Measurements from ENCODE around the gene PCGF6. TPM values are rescaled to one million over a fixed set of nuclear protein-coding genes. Genes with fewer than 3 reads are reported as not detected.

The PCGF6 gene
- total RNA-seq, 1 donor from 2014 or later: 10.3 TPM

GRCh38 chr10:103276896-103277712, 73.8 kb downstream of the PCGF6 start, which contains the start of gene INA:
Gene INA, plus strand, starts transcription at chr10:103277138. Its CDS starts 74 bp downstream, at chr10:103277212.
- H3K4me3 Mint-ChIP-seq (ENCODE audit: unreplicated experiment): peak within 1 kb of the TSS; percentile 76
- DNase-seq (ENCODE audit: low read depth): peak; percentile 18
- Histone ChIP-seq H3K79me2 (ENCODE audit: insufficient read depth, low read length) (no peaks in the 10 kb centered on the region), H3K4me2 (ENCODE audit: low read length) (peak within 1 kb of the TSS; percentile 87), H3K27me3 (ENCODE audit: insufficient read depth, low read length) (peaks cover 53% of the 10 kb centered on the region), H2AFZ (ENCODE audit: low read depth, low read length) (peak within 1 kb of the TSS; percentile 85), H3K9ac (ENCODE audit: low read length) (no peak within 1 kb of the TSS), H3K36me3 (ENCODE audit: insufficient read depth, low read length) (no peaks in the 10 kb centered on the region), H3K4me1 (ENCODE audit: insufficient read depth, low read length) (peaks cover 19% of the 10 kb centered on the region), H4K20me1 (ENCODE audit: insufficient read depth, low read length) (peaks cover 28% of the 10 kb centered on the region), H3K27ac (ENCODE audit: low read depth, low read length) (no peak within 1 kb of the TSS), H3K9me3 (ENCODE audit: insufficient read depth, low read depth, low read length) (no peaks in the 10 kb centered on the region), H3K4me3 (ENCODE audit: insufficient read depth, low read depth, low read length) (peak within 1 kb of the TSS; percentile 52)
- H3K36me3 Mint-ChIP-seq (ENCODE audit: low read depth, unreplicated experiment): no peaks in the 10 kb centered on the region
- peaks cover 38% of the 10 kb centered on the region for H3K27me3 Mint-ChIP-seq (ENCODE audit: low read depth, unreplicated experiment)
- no peak within 1 kb of the TSS for H3K27ac Mint-ChIP-seq (ENCODE audit: unreplicated experiment)
- peaks cover 5% of the 10 kb centered on the region for H3K9me3 Mint-ChIP-seq (ENCODE audit: unreplicated experiment)
- TF ChIP-seq EZH2 (IDR thresholded peaks at IDR 0.05; ENCODE audit: insufficient read depth, low read length) (peak; percentile 73), CTCF (IDR thresholded peaks at IDR 0.05; ENCODE audit: insufficient read depth, low read depth, low read length) (no peak)
- H3K4me1 Mint-ChIP-seq (ENCODE audit: low read depth, unreplicated experiment): peaks cover 18% of the 10 kb centered on the region
- no peak for FAIRE-seq

GRCh38 chr10:103276251-103276895, 74.6 kb downstream of the PCGF6 start:
- Histone ChIP-seq H3K4me3 (ENCODE audit: insufficient read depth, low read depth, low read length) (peak overlapping the region; percentile 52), H3K79me2 (ENCODE audit: insufficient read depth, low read length) (no peaks in the 10 kb centered on the region), H3K4me1 (ENCODE audit: insufficient read depth, low read length) (peaks cover 19% of the 10 kb centered on the region), H3K9me3 (ENCODE audit: insufficient read depth, low read depth, low read length) (no peaks in the 10 kb centered on the region), H3K36me3 (ENCODE audit: insufficient read depth, low read length) (no peaks in the 10 kb centered on the region), H3K27ac (ENCODE audit: low read depth, low read length) (no peak overlapping the region), H3K4me2 (ENCODE audit: low read length) (peak overlapping the region; percentile 87), H4K20me1 (ENCODE audit: insufficient read depth, low read length) (peaks cover 28% of the 10 kb centered on the region), H2AFZ (ENCODE audit: low read depth, low read length) (peak overlapping the region; percentile 58), H3K9ac (ENCODE audit: low read length) (no peak overlapping the region), H3K27me3 (ENCODE audit: insufficient read depth, low read length) (peaks cover 47% of the 10 kb centered on the region)
- no peak for TF ChIP-seq EZH2 (IDR thresholded peaks at IDR 0.05; ENCODE audit: insufficient read depth, low read length)
- H3K27me3 Mint-ChIP-seq (ENCODE audit: low read depth, unreplicated experiment): peaks cover 37% of the 10 kb centered on the region
- no peak for FAIRE-seq
- no peak overlapping the region for H3K27ac Mint-ChIP-seq (ENCODE audit: unreplicated experiment)
- DNase-seq (ENCODE audit: low read depth): no peak
- peaks cover 19% of the 10 kb centered on the region for H3K4me1 Mint-ChIP-seq (ENCODE audit: low read depth, unreplicated experiment)
- peaks cover 5% of the 10 kb centered on the region for H3K9me3 Mint-ChIP-seq (ENCODE audit: unreplicated experiment)
- no peaks in the 10 kb centered on the region for H3K36me3 Mint-ChIP-seq (ENCODE audit: low read depth, unreplicated experiment)
- peak overlapping the region; percentile 67 for H3K4me3 Mint-ChIP-seq (ENCODE audit: unreplicated experiment)

GRCh38 chr10:103273041-103273441, 77.9 kb downstream of the PCGF6 start:
- Histone ChIP-seq H3K9me3 (ENCODE audit: insufficient read depth, low read depth, low read length) (no peaks in the 10 kb centered on the region), H3K4me3 (ENCODE audit: insufficient read depth, low read depth, low read length) (no peak overlapping the region), H2AFZ (ENCODE audit: low read depth, low read length) (no peak overlapping the region), H3K4me2 (ENCODE audit: low read length) (peak overlapping the region; percentile 66), H3K4me1 (ENCODE audit: insufficient read depth, low read length) (peaks cover 19% of the 10 kb centered on the region), H3K27me3 (ENCODE audit: insufficient read depth, low read length) (peaks cover 25% of the 10 kb centered on the region), H4K20me1 (ENCODE audit: insufficient read depth, low read length) (peaks cover 14% of the 10 kb centered on the region), H3K9ac (ENCODE audit: low read length) (no peak overlapping the region), H3K79me2 (ENCODE audit: insufficient read depth, low read length) (no peaks in the 10 kb centered on the region), H3K36me3 (ENCODE audit: insufficient read depth, low read length) (no peaks in the 10 kb centered on the region), H3K27ac (ENCODE audit: low read depth, low read length) (peak overlapping the region; percentile 15)
- DNase-seq (ENCODE audit: low read depth) (peak; percentile 97), FAIRE-seq (peak; percentile 79)
- no peaks in the 10 kb centered on the region for H3K9me3 Mint-ChIP-seq (ENCODE audit: unreplicated experiment)
- no peak for TF ChIP-seq EZH2 (IDR thresholded peaks at IDR 0.05; ENCODE audit: insufficient read depth, low read length)
- TF ChIP-seq CTCF (IDR thresholded peaks at IDR 0.05; ENCODE audit: insufficient read depth, low read depth, low read length): no peak
- no peaks in the 10 kb centered on the region for H3K36me3 Mint-ChIP-seq (ENCODE audit: low read depth, unreplicated experiment)
- peaks cover 20% of the 10 kb centered on the region for H3K27me3 Mint-ChIP-seq (ENCODE audit: low read depth, unreplicated experiment)
- no peak overlapping the region for H3K4me3 Mint-ChIP-seq (ENCODE audit: unreplicated experiment)
- peaks cover 16% of the 10 kb centered on the region for H3K4me1 Mint-ChIP-seq (ENCODE audit: low read depth, unreplicated experiment)
- H3K27ac Mint-ChIP-seq (ENCODE audit: unreplicated experiment): peak overlapping the region; percentile 63

Measured in astrocyte (in vitro differentiated cells and primary cell).